ENCODE measurements around the gene TBC1D25. TPM values are rescaled to one million over a fixed set of nuclear protein-coding genes. Genes with fewer than 3 reads are reported as not detected.

TBC1D25 gene
- total RNA-seq, 2 donors from 2014 or later: 8.9 to 21.9 TPM

GRCh38 chrX:48493890-48494364 lies 45.6 kb upstream of the TBC1D25 start:
- no peaks in the 10 kb centered on the region for H3K36me3 ChIP-seq
- intact Hi-C loops (cut with DNase I): no loop called here
- no peak for TF ChIP-seq POLR2A (IDR thresholded peaks at IDR 0.05)
- TF ChIP-seq CTCF (IDR thresholded peaks at IDR 0.05): peak in 1 of 4 experiments; percentile 12
- TF ChIP-seq POLR2AphosphoS5 (IDR thresholded peaks at IDR 0.05): no peak
- 9% methylated on average over 10 of the region's 10 CpGs for WGBS
- no peak overlapping the region for H3K4me3 ChIP-seq
- H3K4me1 ChIP-seq (replicated peaks): no peaks in the 10 kb centered on the region
- no peak for DNase-seq (ENCODE audit: low spot score)
- H3K27me3 ChIP-seq (replicated peaks; ENCODE audit: insufficient read depth): no peaks in the 10 kb centered on the region
- no peak overlapping the region for H3K27ac ChIP-seq
- no peaks in the 10 kb centered on the region for H3K9me3 ChIP-seq

- Histone ChIP-seq H3K27me3 (replicated peaks; ENCODE audit: insufficient read depth) (no peaks in the 10 kb centered on the region), H3K27ac (no peak overlapping the region), H3K4me3 (no peak overlapping the region), H3K4me1 (replicated peaks) (no peaks in the 10 kb centered on the region), H3K36me3 (no peaks in the 10 kb centered on the region), H3K9me3 (no peaks in the 10 kb centered on the region)
- 80% methylated on average over 4 of the region's 4 CpGs for WGBS
- intact Hi-C loops (cut with DNase I): no loop called here
- TF ChIP-seq POLR2AphosphoS5 (IDR thresholded peaks at IDR 0.05) (no peak), CTCF (IDR thresholded peaks at IDR 0.05) (no peak), POLR2A (IDR thresholded peaks at IDR 0.05) (no peak)
- DNase-seq (ENCODE audit: low spot score): no peak
These were observed 42.9 kb upstream of the TBC1D25 start for GRCh38 chrX:48496660-48497059.

GRCh38 chrX:48497871-48498270 lies 41.6 kb upstream of the TBC1D25 start:
- no peak for DNase-seq (ENCODE audit: low spot score)
- no peaks in the 10 kb centered on the region for H3K9me3 ChIP-seq
- no peaks in the 10 kb centered on the region for H3K36me3 ChIP-seq
- intact Hi-C loops (cut with DNase I): no loop called here
- H3K4me3 ChIP-seq: no peak overlapping the region
- H3K4me1 ChIP-seq (replicated peaks): no peaks in the 10 kb centered on the region
- H3K27ac ChIP-seq: no peak overlapping the region
- WGBS: 70% methylated on average over 4 of the region's 5 CpGs
- TF ChIP-seq CTCF (IDR thresholded peaks at IDR 0.05): no peak
- no peaks in the 10 kb centered on the region for H3K27me3 ChIP-seq (replicated peaks; ENCODE audit: insufficient read depth)

- Histone ChIP-seq H3K4me3 (no peak overlapping the region), H3K9me3 (no peaks in the 10 kb centered on the region), H3K27ac (no peak overlapping the region), H3K27me3 (replicated peaks; ENCODE audit: insufficient read depth) (no peaks in the 10 kb centered on the region), H3K4me1 (replicated peaks) (no peaks in the 10 kb centered on the region), H3K36me3 (no peaks in the 10 kb centered on the region)
- intact Hi-C loops (cut with DNase I): no loop called here
- WGBS: 65% methylated on average over 6 of the region's 6 CpGs
- TF ChIP-seq POLR2AphosphoS5 (IDR thresholded peaks at IDR 0.05): no peak
- no peak for TF ChIP-seq CTCF (IDR thresholded peaks at IDR 0.05)
- TF ChIP-seq POLR2A (IDR thresholded peaks at IDR 0.05): no peak
- no peak for DNase-seq (ENCODE audit: low spot score)
These were observed 41.1 kb upstream of the TBC1D25 start for GRCh38 chrX:48498374-48498809.

GRCh38 chrX:48504261-48504660 lies 35.3 kb upstream of the TBC1D25 start:
- Histone ChIP-seq H3K36me3 (no peaks in the 10 kb centered on the region), H3K27me3 (replicated peaks; ENCODE audit: insufficient read depth) (no peaks in the 10 kb centered on the region), H3K9me3 (no peaks in the 10 kb centered on the region), H3K4me3 (no peak overlapping the region), H3K4me1 (replicated peaks) (no peaks in the 10 kb centered on the region), H3K27ac (no peak overlapping the region)
- intact Hi-C loops (cut with DNase I): no loop called here
- WGBS: 73% methylated on average over 7 of the region's 7 CpGs
- no peak for DNase-seq (ENCODE audit: low spot score)
- TF ChIP-seq POLR2A (IDR thresholded peaks at IDR 0.05) (no peak), POLR2AphosphoS5 (IDR thresholded peaks at IDR 0.05) (no peak), CTCF (IDR thresholded peaks at IDR 0.05) (no peak)

All from prostate gland (tissue), 2 donors.